HepG2 (cell line): ENCODE measurements around the gene MFSD2B. TPM values are rescaled to one million over a fixed set of nuclear protein-coding genes. Genes with fewer than 3 reads are reported as not detected.

Source experiments
- AGO1 ChIP-seq: fragments of 200-400 bp; formaldehyde crosslinking; IDR thresholded peaks from 2 replicates; pipeline ENCODE4 v1.6.1; 2017; ENCODE audit warnings: mild to moderate bottlenecking, low read depth, low read length, moderate library complexity; ENCODE audit not compliant: poor library complexity, severe bottlenecking
- ARID2 ChIP-seq: sonication (generic); formaldehyde crosslinking; IDR thresholded peaks from 2 replicates; pipeline ENCODE4 v1.8.1; 2022; ENCODE audit warnings: mild to moderate bottlenecking, missing genetic modification reagents, borderline replicate concordance
- CAMTA2 ChIP-seq: sonication (generic); formaldehyde crosslinking; IDR thresholded peaks from 2 replicates; pipeline ENCODE4 v1.4.0; 2020; ENCODE audit warnings: mild to moderate bottlenecking, missing genetic modification reagents, borderline replicate concordance
- ELF4 ChIP-seq: sonication (generic); formaldehyde crosslinking; IDR thresholded peaks from 2 replicates; pipeline ENCODE4 v1.5.0; 2020; ENCODE audit warnings: missing genetic modification reagents, mild to moderate bottlenecking, moderate library complexity, borderline replicate concordance
- ESRRA ChIP-seq: sonication (generic); formaldehyde crosslinking; IDR thresholded peaks from 2 replicates; pipeline ENCODE4 v1.5.1; 2020; ENCODE audit warnings: mild to moderate bottlenecking, low read depth, missing genetic modification reagents
- HNRNPLL ChIP-seq: fragments of 200-400 bp; formaldehyde crosslinking; IDR thresholded peaks from 2 replicates; pipeline ENCODE4 v1.6.1; 2017; ENCODE audit warnings: mild to moderate bottlenecking, low read depth, low read length; ENCODE audit not compliant: poor library complexity, severe bottlenecking
- IKZF1 ChIP-seq: fragments of 450-650 bp; IDR thresholded peaks from 2 replicates; pipeline ENCODE4 v1.7.1; 2016
- IRF2 ChIP-seq: IDR thresholded peaks from 2 replicates; pipeline ENCODE4 v1.6.1; 2018; ENCODE audit warnings: missing genetic modification reagents, missing compliant biosample characterization
- ISL2 ChIP-seq: sonication (generic); formaldehyde crosslinking; IDR thresholded peaks from 2 replicates; pipeline ENCODE4 v1.5.0; 2020; ENCODE audit warnings: missing genetic modification reagents
- KDM2A ChIP-seq: sonication (generic); formaldehyde crosslinking; IDR thresholded peaks from 2 replicates; pipeline ENCODE4 v1.4.0; 2020; ENCODE audit warnings: low read depth, missing genetic modification reagents, borderline replicate concordance
- NFIC ChIP-seq: IDR thresholded peaks from 2 replicates; pipeline ENCODE4 v1.6.1; 2012; ENCODE audit warnings: mild to moderate bottlenecking, low read length, inconsistent platforms
- NFKBIZ ChIP-seq: IDR thresholded peaks from 2 replicates; pipeline ENCODE4 v1.6.1; 2018; ENCODE audit warnings: missing genetic modification reagents, missing compliant biosample characterization
- NR2C2 ChIP-seq: sonication (generic); formaldehyde crosslinking; IDR thresholded peaks from 2 replicates; pipeline ENCODE4 v1.4.0; 2020; ENCODE audit warnings: missing genetic modification reagents, mild to moderate bottlenecking, moderate library complexity, borderline replicate concordance
- PITX1 ChIP-seq: sonication (generic); formaldehyde crosslinking; IDR thresholded peaks from 2 replicates; pipeline ENCODE4 v1.5.1; 2020; ENCODE audit warnings: mild to moderate bottlenecking, missing genetic modification reagents
- RFX3 ChIP-seq: IDR thresholded peaks from 2 replicates; pipeline ENCODE4 v1.6.1; 2016; ENCODE audit warnings: missing biosample characterization, missing genetic modification reagents
- SMYD3 ChIP-seq: sonication (generic); formaldehyde crosslinking; IDR thresholded peaks from 2 replicates; pipeline ENCODE4 v1.8.1; 2023; ENCODE audit warnings: mild to moderate bottlenecking, missing genetic modification reagents
- TARDBP ChIP-seq: sonication (generic); formaldehyde crosslinking; IDR thresholded peaks from 2 replicates; pipeline ENCODE4 v1.8.0; 2022; ENCODE audit warnings: mild to moderate bottlenecking, missing genetic modification reagents
- TEAD2 ChIP-seq: sonication (generic); formaldehyde crosslinking; IDR thresholded peaks from 2 replicates; pipeline ENCODE4 v1.9.0; 2021; ENCODE audit warnings: missing genetic modification reagents
- XRCC5 ChIP-seq: fragments of 200-400 bp; formaldehyde crosslinking; optimal IDR thresholded peaks from 2 replicates; pipeline ENCODE3; 2017; ENCODE audit warnings: mild to moderate bottlenecking, low read length
- YEATS2 ChIP-seq: sonication (generic); formaldehyde crosslinking; IDR thresholded peaks from 2 replicates; pipeline ENCODE4 v1.4.0; 2020; ENCODE audit warnings: missing genetic modification reagents, borderline replicate concordance
- ZKSCAN1 ChIP-seq: fragments of 150-350 bp; IDR thresholded peaks from 2 replicates; pipeline ENCODE4 v1.6.1; 2014; ENCODE audit warnings: low read length
- ZNF10 ChIP-seq: sonication (generic); formaldehyde crosslinking; IDR thresholded peaks from 2 replicates; pipeline ENCODE4 v1.4.0; 2020; ENCODE audit warnings: mild to moderate bottlenecking, low read depth, missing genetic modification reagents, borderline replicate concordance
- ZNF224 ChIP-seq: sonication (generic); formaldehyde crosslinking; IDR thresholded peaks from 2 replicates; pipeline ENCODE4 v1.5.0; 2020; ENCODE audit warnings: mild to moderate bottlenecking, missing genetic modification reagents
- ZNF33A ChIP-seq: sonication (generic); formaldehyde crosslinking; IDR thresholded peaks from 2 replicates; pipeline ENCODE4 v1.5.1; 2020; ENCODE audit warnings: missing genetic modification reagents, mild to moderate bottlenecking, moderate library complexity, borderline replicate concordance
- ZNF737 ChIP-seq: sonication (generic); formaldehyde crosslinking; IDR thresholded peaks from 2 replicates; pipeline ENCODE4 v1.5.0; 2020; ENCODE audit warnings: missing genetic modification reagents, mild to moderate bottlenecking, borderline replicate concordance
- ZNF790 ChIP-seq: sonication (generic); formaldehyde crosslinking; IDR thresholded peaks from 2 replicates; pipeline ENCODE4 v1.8.0; 2022; ENCODE audit warnings: missing genetic modification reagents, mild to moderate bottlenecking, borderline replicate concordance
- ZNF816 ChIP-seq: sonication (generic); formaldehyde crosslinking; IDR thresholded peaks from 2 replicates; pipeline ENCODE4 v1.8.0; 2022; ENCODE audit warnings: missing genetic modification reagents, mild to moderate bottlenecking, borderline replicate concordance
- polyA plus RNA-seq, 8 experiments: library from polyadenylated mRNA; depleted of rRNA in 3 of 8; stranded (reverse) in 7 of 8; unstranded in 1 of 8; fragments of >200 nt; fragmentation: Illumina TruSeq in 4 of 8; extraction: Trizol in 4 of 8; gene quantifications; 2 replicates each; pipeline versions ENCODE4 v1.2.1 to v1.2.3, GENCODE V29; 2011 to 2016; ENCODE audit warnings: low read depth in 4 of 8, missing spikeins in 1 of 8, mixed read lengths in 1 of 8; ENCODE audit not compliant: insufficient read depth in 1 of 8
- total RNA-seq, 5 experiments: library from RNA; depleted of rRNA; stranded (reverse); fragments of >200 nt; fragmentation: Illumina TruSeq; extraction: Trizol; gene quantifications; 2 replicates each; pipeline ENCODE4 v1.2.3, GENCODE V29; 2016; ENCODE audit warnings: low read depth in 1 of 5
- TF ChIP-seq, protein P1 (sequence below): sonication (generic); formaldehyde crosslinking; IDR thresholded peaks from 2 replicates; pipeline ENCODE4 v1.8.0; 2022; ENCODE audit warnings: missing genetic modification reagents, mild to moderate bottlenecking, inconsistent platforms, borderline replicate concordance
- TF ChIP-seq, protein P2 (sequence below): sonication (generic); formaldehyde crosslinking; IDR thresholded peaks from 2 replicates; pipeline ENCODE4 v1.4.0; 2020; ENCODE audit warnings: missing genetic modification reagents
- TF ChIP-seq, protein P3 (sequence below): IDR thresholded peaks from 2 replicates; pipeline ENCODE4 v1.6.1; 2016; ENCODE audit warnings: missing biosample characterization, missing genetic modification reagents, low read depth

The MFSD2B gene
- total and polyA plus RNA-seq, 2 of the 13 experiments (the other 11 are each of a cell fraction or from before 2014, with no cell fraction given): 0.21 to 0.93 TPM

DNA sequence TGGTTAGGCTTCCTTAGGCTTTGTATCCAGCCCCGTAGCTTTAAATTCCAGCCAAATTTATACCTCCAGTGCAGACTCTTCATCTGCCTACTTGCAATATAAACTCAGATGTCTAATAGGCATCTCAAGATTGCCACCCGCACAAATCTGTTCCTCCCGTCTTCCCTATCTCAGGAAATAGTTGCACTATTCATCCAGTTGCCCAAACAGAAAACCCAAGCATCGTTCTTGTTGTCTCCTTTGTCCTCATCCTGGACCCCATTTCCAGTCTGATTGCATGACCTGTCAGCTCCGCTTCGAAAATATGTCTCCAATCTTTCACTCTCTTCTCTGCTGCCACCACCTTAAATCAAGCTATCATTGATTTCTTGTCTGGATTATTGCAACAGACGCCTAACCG lies 41.9 kb downstream of the MFSD2B start (continued):
- TF ChIP-seq KDM2A (CRISPR knock-in tag) (no peak), SMYD3 (CRISPR knock-in tag) (no peak), ZNF10 (CRISPR knock-in tag) (no peak), TEAD2 (CRISPR knock-in tag) (no peak), HNRNPLL (no peak), NFIC (no peak), IRF2 (CRISPR knock-in tag) (no peak), ARID2 (CRISPR knock-in tag) (0 out of 2 replicates have a peak, but pooled peaks have one; percentile 46), RFX3 (no peak), CAMTA2 (CRISPR knock-in tag) (no peak), YEATS2 (CRISPR knock-in tag) (no peak), NR2C2 (CRISPR knock-in tag) (no peak), ISL2 (CRISPR knock-in tag) (0 out of 2 replicates have a peak, but pooled peaks have one; percentile 8), ZNF790 (CRISPR knock-in tag) (0 out of 2 replicates have a peak, but pooled peaks have one; percentile 58), TARDBP (CRISPR knock-in tag) (0 out of 2 replicates have a peak, but pooled peaks have one; percentile 15), ZKSCAN1 (no peak), ZNF33A (no peak), IKZF1 (no peak), NFKBIZ (CRISPR knock-in tag) (no peak), ELF4 (CRISPR knock-in tag) (no peak), AGO1 (no peak), XRCC5 (no peak), ZNF737 (CRISPR knock-in tag) (no peak), ZNF224 (CRISPR knock-in tag) (no peak), PITX1 (CRISPR knock-in tag) (no peak), ESRRA (no peak), ZNF816 (CRISPR knock-in tag) (no peak)
- TF ChIP-seq, protein P1, sequence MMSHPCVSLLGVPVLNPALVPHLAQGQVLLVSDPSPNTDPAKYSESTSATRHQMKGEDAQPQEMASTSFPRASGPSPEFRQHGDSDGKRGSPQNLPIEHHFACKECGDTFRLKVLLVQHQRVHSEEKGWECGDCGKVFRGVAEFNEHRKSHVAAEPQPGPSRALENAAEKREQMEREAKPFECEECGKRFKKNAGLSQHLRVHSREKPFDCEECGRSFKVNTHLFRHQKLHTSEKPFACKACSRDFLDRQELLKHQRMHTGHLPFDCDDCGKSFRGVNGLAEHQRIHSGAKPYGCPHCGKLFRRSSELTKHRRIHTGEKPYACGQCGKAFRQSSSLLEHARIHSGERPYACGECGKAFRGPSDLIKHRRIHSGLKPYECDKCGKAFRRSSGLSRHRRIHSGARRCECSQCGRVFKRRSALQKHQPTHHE: no peak
- TF ChIP-seq, protein P2, sequence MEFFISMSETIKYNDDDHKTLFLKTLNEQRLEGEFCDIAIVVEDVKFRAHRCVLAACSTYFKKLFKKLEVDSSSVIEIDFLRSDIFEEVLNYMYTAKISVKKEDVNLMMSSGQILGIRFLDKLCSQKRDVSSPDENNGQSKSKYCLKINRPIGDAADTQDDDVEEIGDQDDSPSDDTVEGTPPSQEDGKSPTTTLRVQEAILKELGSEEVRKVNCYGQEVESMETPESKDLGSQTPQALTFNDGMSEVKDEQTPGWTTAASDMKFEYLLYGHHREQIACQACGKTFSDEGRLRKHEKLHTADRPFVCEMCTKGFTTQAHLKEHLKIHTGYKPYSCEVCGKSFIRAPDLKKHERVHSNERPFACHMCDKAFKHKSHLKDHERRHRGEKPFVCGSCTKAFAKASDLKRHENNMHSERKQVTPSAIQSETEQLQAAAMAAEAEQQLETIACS (CRISPR knock-in tag): no peak
- TF ChIP-seq, protein P3, sequence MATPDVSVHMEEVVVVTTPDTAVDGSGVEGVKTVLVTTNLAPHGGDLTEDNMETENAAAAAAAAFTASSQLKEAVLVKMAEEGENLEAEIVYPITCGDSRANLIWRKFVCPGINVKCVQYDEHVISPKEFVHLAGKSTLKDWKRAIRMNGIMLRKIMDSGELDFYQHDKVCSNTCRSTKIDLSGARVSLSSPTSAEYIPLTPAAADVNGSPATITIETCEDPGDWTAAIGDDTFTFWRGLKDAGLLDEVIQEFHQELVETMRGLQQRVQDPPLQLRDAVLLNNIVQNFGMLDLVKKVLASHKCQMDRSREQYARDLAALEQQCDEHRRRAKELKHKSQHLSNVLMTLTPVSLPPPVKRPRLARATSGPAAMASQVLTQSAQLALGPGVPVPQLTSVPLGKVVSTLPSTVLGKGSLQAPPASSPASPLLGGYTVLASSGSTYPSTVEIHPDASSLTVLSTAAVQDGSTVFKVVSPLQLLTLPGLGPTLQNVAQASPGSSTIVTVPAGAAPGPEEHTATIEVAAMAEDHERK: no peak
